Endothelial cell of umbilical vein (primary cell): ENCODE data around the gene DDX23. TPM values are rescaled to one million over a fixed set of nuclear protein-coding genes. Genes with fewer than 3 reads are reported as not detected.
A peak's percentile ranks its signal among the peaks of the same experiment; 100 is the strongest.

Experiments used
- BruUV-seq: library from RNA; stranded (reverse); fragments of 400-500 nt; replicated peaks from 2 replicates; lab custom pipeline; 2021; lab: Mats Ljungman, UMichigan
- CTCF ChIA-PET: fragments of 300-600, 350-600 bp; sonication (Branson Sonifier 250); formaldehyde crosslinking; loops from one replicate; lab custom pipeline; 2021; ENCODE audit warnings: antibody characterized with exemption, inconsistent platforms; lab: Charles Lee
- POLR2A ChIA-PET: fragments of 300-600, 350-600 bp; sonication (Branson Sonifier 250); formaldehyde crosslinking; loops from one replicate; lab custom pipeline; 2021; ENCODE audit warnings: antibody characterized with exemption, inconsistent platforms; lab: Charles Lee
- DNase-seq: peaks from one replicate; pipeline ENCODE4 v3.0.0-alpha.2; 2011; ENCODE audit warnings: low read depth, low spot score
- FAIRE-seq: peaks from 2 replicates; lab custom pipeline; 2011; peaks lifted over from hg19 to GRCh38; lab: Jason Lieb, UNC
- H2AFZ ChIP-seq: 2 replicates; pipeline ENCODE4 v1.6.0; 2012; ENCODE audit warnings: low read depth, low read length, control low read depth, inconsistent platforms
- H3K27ac ChIP-seq: 2 replicates; pipeline ENCODE4 v1.5.1; 2011; ENCODE audit warnings: low read depth, mild to moderate bottlenecking, control low read depth, low read length, moderate library complexity; ENCODE audit not compliant: insufficient read depth
- H3K27me3 ChIP-seq, 2 experiments: 2 replicates each; pipeline versions ENCODE4 v1.6.0 to v1.6.1; 2011; ENCODE audit warnings: low read length in 2 of 2, mixed read lengths in 1 of 2; ENCODE audit not compliant: control insufficient read depth in 2 of 2, insufficient read depth in 2 of 2
- H3K36me3 ChIP-seq, 2 experiments: 2 replicates in 1 of 2; 3 replicates in 1 of 2; pipeline ENCODE4 v1.5.1; 2011; ENCODE audit warnings: low read length in 2 of 2, mild to moderate bottlenecking in 1 of 2, moderate library complexity in 1 of 2; ENCODE audit not compliant: control insufficient read depth in 2 of 2, insufficient read depth in 2 of 2; ENCODE audit errors: extremely low read depth in 1 of 2
- H3K4me1 ChIP-seq: 3 replicates; pipeline ENCODE4 v1.5.1; 2011; ENCODE audit warnings: mild to moderate bottlenecking, low read length; ENCODE audit not compliant: control insufficient read depth, insufficient read depth; ENCODE audit errors: extremely low read depth
- H3K4me2 ChIP-seq: 2 replicates; pipeline ENCODE4 v1.6.1; 2011; ENCODE audit warnings: low read length, control low read depth, mixed read lengths; ENCODE audit not compliant: insufficient read depth
- H3K4me3 ChIP-seq, 3 experiments: fragments of 200-600 bp in 1 of 3; sonication (generic), shearing (Covaris generic) in 1 of 3; replicated peaks in 1 of 3; 2 replicates each; pipeline ENCODE4 v1.5.1; 2011 to 2016; ENCODE audit warnings: control low read depth in 3 of 3, low read length in 3 of 3, mild to moderate bottlenecking in 2 of 3, inconsistent platforms in 1 of 3, low read depth in 1 of 3, moderate library complexity in 1 of 3; ENCODE audit not compliant: insufficient read depth in 1 of 3
- H3K79me2 ChIP-seq: 2 replicates; pipeline ENCODE4 v1.6.0; 2012; ENCODE audit warnings: low read length, inconsistent platforms; ENCODE audit not compliant: control insufficient read depth, insufficient read depth
- H3K9ac ChIP-seq: replicated peaks from 2 replicates; pipeline ENCODE3; 2011; ENCODE audit warnings: low read length, control low read depth; ENCODE audit not compliant: insufficient read depth; ENCODE audit errors: extremely low read depth
- H3K9me1 ChIP-seq: replicated peaks from 3 replicates; pipeline ENCODE4 v1.6.0; 2011; ENCODE audit warnings: mild to moderate bottlenecking, low read length; ENCODE audit not compliant: control insufficient read depth, insufficient read depth; ENCODE audit errors: extremely low read depth
- H3K9me3 ChIP-seq: replicated peaks from 2 replicates; pipeline ENCODE4 v1.5.1; 2012; ENCODE audit warnings: low read length, inconsistent platforms; ENCODE audit not compliant: control insufficient read depth, insufficient read depth
- H4K20me1 ChIP-seq: replicated peaks from 2 replicates; pipeline ENCODE3; 2011; ENCODE audit warnings: mild to moderate bottlenecking, low read length; ENCODE audit not compliant: control insufficient read depth, insufficient read depth; ENCODE audit errors: extremely low read depth
- CTCF ChIP-seq, 2 donors: IDR thresholded peaks; 1 replicate in 1 of 2; 2 replicates in 1 of 2; pipeline ENCODE4 v1.5.1; 2011; ENCODE audit warnings: low read length in 2 of 2, mild to moderate bottlenecking in 2 of 2, moderate library complexity in 2 of 2, control low read depth in 1 of 2, inconsistent platforms in 1 of 2, low read depth in 1 of 2; ENCODE audit not compliant: insufficient read depth in 1 of 2; ENCODE audit errors: extremely low read depth in 1 of 2
- EZH2 ChIP-seq: IDR thresholded peaks from 2 replicates; pipeline ENCODE4 v1.6.1; 2012; ENCODE audit warnings: borderline replicate concordance, low read depth, mild to moderate bottlenecking, moderate library complexity, low read length, inconsistent platforms; ENCODE audit not compliant: severe bottlenecking
- FOS ChIP-seq: IDR thresholded peaks from 2 replicates; pipeline ENCODE4 v1.6.1; 2011; ENCODE audit warnings: mild to moderate bottlenecking, low read length, moderate library complexity, borderline replicate concordance; ENCODE audit not compliant: insufficient read depth
- GATA2 ChIP-seq: IDR thresholded peaks from 2 replicates; pipeline ENCODE4 v1.7.0; 2011; ENCODE audit warnings: low read depth, mild to moderate bottlenecking, moderate library complexity, mixed read lengths, low read length; ENCODE audit not compliant: insufficient read length, insufficient read depth
- JUN ChIP-seq: IDR thresholded peaks from 2 replicates; pipeline ENCODE4 v1.6.1; 2011; ENCODE audit warnings: borderline replicate concordance, low read depth; ENCODE audit not compliant: insufficient read length, insufficient read depth
- MYC ChIP-seq: IDR thresholded peaks from one replicate; pipeline ENCODE4 v1.6.1; 2011; ENCODE audit warnings: mild to moderate bottlenecking, low read depth, low read length
- POLR2A ChIP-seq: IDR thresholded peaks from 2 replicates; pipeline ENCODE4 v1.6.1; 2012; ENCODE audit warnings: low read depth, mild to moderate bottlenecking, control low read depth, low read length
- POLR2AphosphoS5 ChIP-seq: IDR thresholded peaks from 2 replicates; pipeline ENCODE4 v1.6.1; 2012; ENCODE audit warnings: low read depth, mild to moderate bottlenecking, control low read depth, low read length, moderate library complexity; ENCODE audit not compliant: insufficient read depth
- dilution Hi-C: fragments of 300-500 bp; cut with MboI; formaldehyde crosslinking; loops from one replicate; pipeline ENCODE4 v1.15.0; 2019; ENCODE audit warnings: low sequenced_read_pairs; ENCODE audit not compliant: extremely low pct_ligation_motif_present
- intact Hi-C: fragments of 100-400 bp; cut with micrococcal nuclease; formaldehyde crosslinking; loops from one replicate; pipeline ENCODE4 v1.10.0; 2022
- polyA plus RNA-seq, 4 experiments: library from polyadenylated mRNA; depleted of rRNA in 3 of 4; stranded (reverse) in 3 of 4; unstranded in 1 of 4; fragments of >200 nt; gene quantifications; 2 replicates each; pipeline versions ENCODE4 v1.2.1 to v1.2.3, GENCODE V29; 2011 to 2012; ENCODE audit warnings: missing spikeins in 1 of 4
- total RNA-seq: library from RNA; stranded (reverse); gene quantifications from 2 replicates; pipeline ENCODE4 v1.2.3, GENCODE V29; 2021
- TF ChIP-seq, protein P1 (sequence below): IDR thresholded peaks from 2 replicates; pipeline ENCODE4 v1.6.1; 2011; ENCODE audit not compliant: insufficient read depth, insufficient read length

DDX23 gene
- total and polyA plus RNA-seq, 2 donors (not counting 3 experiments of a cell fraction or from before 2014, with no cell fraction given): 56.0 to 107 TPM

DNA sequence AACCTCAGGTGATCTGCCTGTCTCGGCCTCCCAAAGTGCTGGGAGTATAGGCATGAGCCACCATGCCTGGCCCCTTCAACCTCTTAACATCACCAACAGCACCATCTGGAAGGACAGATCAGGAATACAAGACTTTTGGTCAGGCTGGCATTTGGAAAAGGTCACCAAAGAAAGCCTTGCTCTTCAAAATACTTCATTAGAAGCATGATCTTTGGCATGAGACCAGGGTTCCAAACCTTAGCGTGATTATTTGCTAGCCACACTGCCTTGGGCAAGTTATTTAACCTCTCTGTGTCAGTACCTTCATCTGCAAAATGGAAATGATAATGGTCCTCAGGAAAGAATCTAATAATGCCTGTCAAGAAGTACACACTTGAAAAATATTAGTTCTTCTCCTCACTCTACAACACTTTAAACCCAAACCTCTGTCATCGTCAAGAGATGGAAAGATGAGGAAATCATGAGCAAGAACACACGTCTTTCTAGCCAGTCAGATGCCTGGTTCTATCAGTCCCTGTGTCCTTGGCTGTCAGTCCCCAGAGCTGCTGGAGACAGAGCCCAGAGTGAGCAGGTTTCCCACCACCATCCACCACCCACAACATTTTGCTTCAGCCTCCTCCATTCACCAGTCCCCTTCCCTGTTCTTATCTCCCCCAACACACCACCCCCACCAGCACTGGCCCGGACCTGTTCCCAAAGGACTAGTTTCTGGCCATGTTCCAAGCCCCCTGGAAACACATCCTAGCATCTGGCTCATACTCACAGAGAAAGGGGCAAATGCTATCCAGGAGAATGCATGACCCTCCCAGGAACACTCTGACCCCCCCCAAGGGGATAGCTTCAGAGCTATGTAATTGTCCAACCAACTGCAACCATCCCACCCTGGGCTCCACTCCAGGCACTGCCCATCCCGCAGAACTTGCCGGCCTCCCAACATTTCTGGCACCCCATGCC lies 65.1 kb downstream of the DDX23 start:
- H3K9me1 ChIP-seq: no peaks in the 10 kb centered on the region
- TSS peak; percentile 9 for BruUV-seq
- H3K4me3 ChIP-seq: no peak overlapping the region
- H3K27me3 ChIP-seq: no peaks in the 10 kb centered on the region
- no peak overlapping the region for H2AFZ ChIP-seq
- H3K9ac ChIP-seq: no peak overlapping the region
- no peaks in the 10 kb centered on the region for H3K9me3 ChIP-seq
- H3K27ac ChIP-seq: no peak overlapping the region
- H3K4me1 ChIP-seq: peaks cover 10% of the 10 kb centered on the region
- TF ChIP-seq JUN (no peak), FOS (no peak), CTCF (IDR thresholded peaks at IDR 0.05; ENCODE audit: extremely low read depth in 1 of 2, insufficient read depth in 1 of 2, low read depth in 1 of 2, low read length in 2 of 2) (no peak), EZH2 (no peak), POLR2A (no peak), POLR2AphosphoS5 (no peak), MYC (no peak), GATA2 (no peak)
- TF ChIP-seq, protein P1, sequence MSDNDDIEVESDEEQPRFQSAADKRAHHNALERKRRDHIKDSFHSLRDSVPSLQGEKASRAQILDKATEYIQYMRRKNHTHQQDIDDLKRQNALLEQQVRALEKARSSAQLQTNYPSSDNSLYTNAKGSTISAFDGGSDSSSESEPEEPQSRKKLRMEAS: no peak
- peaks cover 0 to 3% of the 10 kb centered on the region in 2 experiments for H3K36me3 ChIP-seq
- peaks cover 17% of the 10 kb centered on the region for H3K79me2 ChIP-seq
- DNase-seq: no peak
- H3K4me2 ChIP-seq: no peak overlapping the region
- dilution Hi-C loops: no loop called here
- no peak for FAIRE-seq
- ChIA-PET POLR2A (no interaction called here), CTCF (no interaction called here)
- intact Hi-C loops: no loop called here
- no peaks in the 10 kb centered on the region for H4K20me1 ChIP-seq
